B cell (primary cell): ENCODE results near the gene NCLN. TPM values are rescaled to one million over a fixed set of nuclear protein-coding genes. Genes with fewer than 3 reads are reported as not detected.

Experiments
- ATAC-seq: fragments of 200-7000 bp; cut with Tn5 transposase; one replicate; pipeline ENCODE4 v1.10.0; 2021; ENCODE audit warnings: low read depth, mild to moderate bottlenecking, moderate number of reproducible peaks, moderate library complexity
- CTCF ChIA-PET: fragments of 350-600 bp; sonication (Branson Sonifier 250); formaldehyde crosslinking; loops from one replicate; lab custom pipeline; 2021; ENCODE audit warnings: antibody characterized with exemption, inconsistent platforms; lab: Charles Lee
- POLR2A ChIA-PET: fragments of 350-600 bp; sonication (Branson Sonifier 250); formaldehyde crosslinking; loops from one replicate; lab custom pipeline; 2021; ENCODE audit warnings: antibody characterized with exemption; lab: Charles Lee
- DNase-seq: peaks from one replicate; pipeline ENCODE4 v3.0.0; 2013
- H2AFZ ChIP-seq: 2 replicates; pipeline ENCODE4 v1.6.1; 2012; ENCODE audit warnings: mild to moderate bottlenecking, low read depth, low read length; ENCODE audit not compliant: insufficient read depth, poor library complexity, severe bottlenecking
- H3K27ac ChIP-seq, 2 donors: 1 replicate in 1 of 2; 2 replicates in 1 of 2; pipeline ENCODE4 v1.5.1; 2012 to 2013; ENCODE audit warnings: low read length in 2 of 2, mild to moderate bottlenecking in 2 of 2, moderate library complexity in 1 of 2
- H3K27me3 ChIP-seq, 4 experiments: fragments of 200-600 bp in 1 of 4; sonication (generic) in 1 of 4; replicated peaks in 1 of 4; 1 replicate in 2 of 4; 2 replicates in 2 of 4; pipeline versions ENCODE4 v1.6.1 to v1.7.0; 2013 to 2016; ENCODE audit warnings: low read length in 3 of 4, mild to moderate bottlenecking in 2 of 4, mixed read lengths in 1 of 4, moderate library complexity in 1 of 4; ENCODE audit not compliant: insufficient read depth in 4 of 4, control insufficient read depth in 3 of 4; ENCODE audit errors: control extremely low read depth in 1 of 4
- H3K36me3 ChIP-seq, 2 experiments: replicated peaks in 1 of 2; 1 replicate in 1 of 2; 2 replicates in 1 of 2; pipeline versions ENCODE4 v1.6.1 to v1.7.1; 2013; ENCODE audit warnings: low read length in 1 of 2; ENCODE audit not compliant: insufficient read depth in 2 of 2, control insufficient read depth in 1 of 2; ENCODE audit errors: control extremely low read depth in 1 of 2, extremely low read depth in 1 of 2
- H3K4me1 ChIP-seq, 2 donors: fragments of 200-600 bp in 1 of 2; sonication (generic) in 1 of 2; 1 replicate in 1 of 2; 2 replicates in 1 of 2; pipeline versions ENCODE4 v1.5.1 to v1.6.1; 2013 to 2017; ENCODE audit warnings: low read length in 2 of 2; ENCODE audit not compliant: control insufficient read depth in 2 of 2, insufficient read depth in 2 of 2
- H3K4me2 ChIP-seq: replicated peaks from 2 replicates; pipeline ENCODE3; 2012; ENCODE audit warnings: mild to moderate bottlenecking, low read depth, low read length; ENCODE audit not compliant: poor library complexity, severe bottlenecking
- H3K4me3 ChIP-seq, 5 experiments: fragments of 200-600 bp in 1 of 5; sonication (generic) in 1 of 5; 1 replicate in 3 of 5; 2 replicates in 2 of 5; pipeline versions ENCODE4 v1.5.1 to v1.7.0; 2011 to 2016; ENCODE audit warnings: low read length in 4 of 5, mild to moderate bottlenecking in 4 of 5, low read depth in 2 of 5, control low read depth in 1 of 5, moderate library complexity in 1 of 5; ENCODE audit not compliant: insufficient read depth in 1 of 5; ENCODE audit errors: control extremely low read depth in 1 of 5, extremely low read depth in 1 of 5
- H3K79me2 ChIP-seq: fragments of 200-600 bp; sonication (generic); one replicate; pipeline ENCODE4 v1.6.0; 2016; ENCODE audit warnings: low read length; ENCODE audit not compliant: control insufficient read depth, insufficient read depth
- H3K9ac ChIP-seq: fragments of 200-600 bp; sonication (generic); 2 replicates; pipeline ENCODE4 v1.6.1; 2017; ENCODE audit warnings: mild to moderate bottlenecking, low read length, moderate library complexity
- H3K9me3 ChIP-seq, 3 donors: one replicate each; pipeline versions ENCODE4 v1.6.1 to v1.7.1; 2013; ENCODE audit warnings: low read length in 2 of 3; ENCODE audit not compliant: control insufficient read depth in 2 of 3, insufficient read depth in 1 of 3; ENCODE audit errors: control extremely low read depth in 1 of 3
- H4K20me1 ChIP-seq: 2 replicates; pipeline ENCODE4 v1.6.0; 2012; ENCODE audit warnings: mild to moderate bottlenecking, low read length; ENCODE audit not compliant: insufficient read depth, control insufficient read depth, poor library complexity, severe bottlenecking
- H3K27ac Mint-ChIP-seq: one replicate; pipeline ENCODE4 v1.8.0; 2021; ENCODE audit warnings: mixed read lengths
- H3K27me3 Mint-ChIP-seq: one replicate; pipeline ENCODE4 v1.8.0; 2021; ENCODE audit warnings: mixed read lengths
- H3K4me1 Mint-ChIP-seq: one replicate; pipeline ENCODE4 v1.8.0; 2021; ENCODE audit warnings: mixed read lengths
- H3K4me3 Mint-ChIP-seq: one replicate; pipeline ENCODE4 v1.8.0; 2021; ENCODE audit warnings: mixed read lengths
- H3K9me3 Mint-ChIP-seq: one replicate; pipeline ENCODE4 v1.8.0; 2022; ENCODE audit warnings: mixed read lengths; ENCODE audit not compliant: insufficient read depth
- EZH2 ChIP-seq: IDR thresholded peaks from 2 replicates; pipeline ENCODE4 v1.6.1; 2012; ENCODE audit warnings: borderline replicate concordance, low read depth, mild to moderate bottlenecking, moderate library complexity, low read length; ENCODE audit not compliant: insufficient read depth, poor library complexity, severe bottlenecking
- WGBS: methylation state at CpG from one replicate; pipeline ENCODE4 v1.1.5; 2013; ENCODE audit warnings: missing lambda C conversion rate; ENCODE audit not compliant: insufficient coverage; 5-methylcytosine and 5-hydroxymethylcytosine counted together
- intact Hi-C: fragments of 100-400 bp; cut with micrococcal nuclease; formaldehyde crosslinking; loops from one replicate; pipeline ENCODE4 v1.10.0; 2022
- polyA plus RNA-seq: library from polyadenylated mRNA; depleted of rRNA; stranded (reverse); fragments of >200 nt; gene quantifications from 2 replicates; pipeline ENCODE4 v1.2.3, GENCODE V29; 2012
- total RNA-seq, 2 donors: library from RNA; stranded (reverse); fragments of 120-200 nt in 1 of 2; gene quantifications; 1 replicate in 1 of 2; 2 replicates in 1 of 2; pipeline versions ENCODE4 v1.2.3 to v1.2.4, GENCODE V29; 2013 to 2022
- TF ChIP-seq, protein P1 (sequence below): fragments of 200-600 bp; IDR thresholded peaks from one replicate; pipeline ENCODE4 v1.8.0; 2022; ENCODE audit warnings: antibody characterized with exemption, mild to moderate bottlenecking

The NCLN gene
- total and polyA plus RNA-seq, 2 donors (not counting 1 experiment from before 2014, with no cell fraction given): 55.0 to 82.0 TPM

DNA sequence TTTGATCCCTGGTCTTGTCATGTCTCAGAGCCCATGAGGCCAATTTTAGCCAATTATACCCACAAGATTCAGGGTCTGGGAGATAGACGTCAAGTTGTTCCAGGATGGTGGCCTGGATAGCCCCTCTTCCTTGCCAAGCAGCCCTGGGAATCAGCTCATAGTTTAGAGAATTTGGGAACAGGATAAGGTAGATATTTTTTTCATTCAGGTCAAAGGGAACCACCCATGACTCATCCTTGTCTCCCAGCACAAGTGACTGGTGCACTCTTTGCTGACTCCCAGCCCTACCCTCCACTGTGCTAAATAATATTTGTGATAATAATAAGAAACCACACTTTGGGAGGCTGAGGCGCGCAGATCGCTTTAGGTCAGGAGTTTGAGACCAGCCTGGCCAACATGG, 24.3 kb upstream of the NCLN start:
- H3K9me3 Mint-ChIP-seq: no peaks in the 10 kb centered on the region
- CTCF ChIA-PET: interaction anchor here (0.6 to 4.5 kb wide), 15 partner anchors 12 to 273 kb away, joined by 3 to 55 read pairs (median 4); no protein-coding TSS in a partner anchor
- intact Hi-C loops: loop anchor here (10.0 kb wide), 1 partner anchor 87 kb away; no protein-coding TSS in a partner anchor

More for the DNA sequence above, 24.3 kb upstream of the NCLN start:
- POLR2A ChIA-PET: interaction anchor here (0.5 to 0.6 kb wide), 2 partner anchors 434 to 984 kb away, joined by 3 to 5 read pairs; no protein-coding TSS in a partner anchor
- Mint-ChIP-seq H3K4me3 (no peak overlapping the region), H3K27me3 (no peaks in the 10 kb centered on the region), H3K27ac (no peak overlapping the region), H3K4me1 (peaks cover 17% of the 10 kb centered on the region)
- WGBS: no CpG with 5 or more reads among the region's 4 CpGs
- no peak overlapping the region for H2AFZ ChIP-seq
- H3K9ac ChIP-seq: no peak overlapping the region
- no peak for DNase-seq
- H3K4me1 ChIP-seq: peaks cover 11 to 17% of the 10 kb centered on the region in 2 donors
- H3K27me3 ChIP-seq: no peaks in the 10 kb centered on the region
- H3K4me2 ChIP-seq: no peak overlapping the region
- H4K20me1 ChIP-seq: no peaks in the 10 kb centered on the region
- H3K9me3 ChIP-seq: peaks cover 0 to 26% (median 2%) of the 10 kb centered on the region in 3 donors
- H3K4me3 ChIP-seq: no peak overlapping the region
- no peak for ATAC-seq
- no peak for TF ChIP-seq EZH2
- TF ChIP-seq, protein P1, sequence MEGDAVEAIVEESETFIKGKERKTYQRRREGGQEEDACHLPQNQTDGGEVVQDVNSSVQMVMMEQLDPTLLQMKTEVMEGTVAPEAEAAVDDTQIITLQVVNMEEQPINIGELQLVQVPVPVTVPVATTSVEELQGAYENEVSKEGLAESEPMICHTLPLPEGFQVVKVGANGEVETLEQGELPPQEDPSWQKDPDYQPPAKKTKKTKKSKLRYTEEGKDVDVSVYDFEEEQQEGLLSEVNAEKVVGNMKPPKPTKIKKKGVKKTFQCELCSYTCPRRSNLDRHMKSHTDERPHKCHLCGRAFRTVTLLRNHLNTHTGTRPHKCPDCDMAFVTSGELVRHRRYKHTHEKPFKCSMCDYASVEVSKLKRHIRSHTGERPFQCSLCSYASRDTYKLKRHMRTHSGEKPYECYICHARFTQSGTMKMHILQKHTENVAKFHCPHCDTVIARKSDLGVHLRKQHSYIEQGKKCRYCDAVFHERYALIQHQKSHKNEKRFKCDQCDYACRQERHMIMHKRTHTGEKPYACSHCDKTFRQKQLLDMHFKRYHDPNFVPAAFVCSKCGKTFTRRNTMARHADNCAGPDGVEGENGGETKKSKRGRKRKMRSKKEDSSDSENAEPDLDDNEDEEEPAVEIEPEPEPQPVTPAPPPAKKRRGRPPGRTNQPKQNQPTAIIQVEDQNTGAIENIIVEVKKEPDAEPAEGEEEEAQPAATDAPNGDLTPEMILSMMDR: no peak
- no peaks in the 10 kb centered on the region for H3K36me3 ChIP-seq
- no peaks in the 10 kb centered on the region for H3K79me2 ChIP-seq
- no peak overlapping the region for H3K27ac ChIP-seq
